ENCODE measurements around the gene GPRIN2. TPM values are rescaled to one million over a fixed set of nuclear protein-coding genes. Genes with fewer than 3 reads are reported as not detected.
"Not testable (repeated sequence)": the region's sequence is repeated elsewhere in the genome, so short reads cannot be mapped to it uniquely, and the experiment has no call there.

GPRIN2 gene
- total RNA-seq: not detected
- long read RNA-seq: 0 reads

DNA sequence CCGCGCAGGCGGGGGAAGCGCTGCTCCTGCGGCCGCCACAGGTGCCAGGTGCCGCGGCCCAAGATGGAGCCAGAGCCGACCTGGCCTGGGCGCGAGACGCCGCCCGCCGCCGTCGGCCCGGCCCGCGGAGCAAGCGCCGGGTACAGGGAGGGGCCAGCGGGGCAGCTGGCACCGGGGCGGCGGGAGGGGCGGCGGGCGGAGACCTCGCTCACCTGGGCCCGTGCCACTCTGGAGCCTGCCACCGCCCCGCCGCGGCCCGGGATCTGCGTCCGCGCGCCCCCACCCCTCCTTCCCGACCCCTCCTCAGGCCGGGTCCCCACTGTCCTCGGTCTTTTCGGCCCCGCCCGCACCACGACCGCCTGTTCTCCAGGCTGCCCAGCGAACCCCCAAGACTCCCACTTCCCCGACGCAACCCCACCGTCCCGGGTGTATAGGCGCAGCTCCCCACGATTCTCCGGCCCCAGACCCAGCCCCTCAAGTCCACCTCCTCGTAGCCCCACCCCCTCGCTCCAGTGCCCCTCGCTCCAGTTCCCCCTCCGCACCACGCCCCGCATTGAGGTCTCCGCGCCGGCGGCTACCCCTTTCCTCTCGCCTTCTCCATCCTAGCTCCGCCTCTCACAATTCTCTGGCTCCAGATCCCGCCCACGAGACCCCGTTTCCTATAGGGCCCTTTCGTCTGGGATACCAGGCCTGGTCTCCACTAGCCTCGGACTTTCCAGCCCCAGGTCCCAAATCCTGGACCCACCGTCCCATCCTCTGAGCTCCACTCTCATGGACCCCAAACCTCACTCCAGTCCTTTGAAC, at the start of gene GPRIN2:
Gene GPRIN2 (minus strand): TSS at position 144 of the 804 bp plus-strand sequence. CDS start 5,922 bp downstream, outside the sequence.
- H3K27me3 ChIP-seq (ENCODE audit: low read depth): peaks cover 96% of the 10 kb centered on the region
- peak; percentile 20 for DNase-seq

DNA sequence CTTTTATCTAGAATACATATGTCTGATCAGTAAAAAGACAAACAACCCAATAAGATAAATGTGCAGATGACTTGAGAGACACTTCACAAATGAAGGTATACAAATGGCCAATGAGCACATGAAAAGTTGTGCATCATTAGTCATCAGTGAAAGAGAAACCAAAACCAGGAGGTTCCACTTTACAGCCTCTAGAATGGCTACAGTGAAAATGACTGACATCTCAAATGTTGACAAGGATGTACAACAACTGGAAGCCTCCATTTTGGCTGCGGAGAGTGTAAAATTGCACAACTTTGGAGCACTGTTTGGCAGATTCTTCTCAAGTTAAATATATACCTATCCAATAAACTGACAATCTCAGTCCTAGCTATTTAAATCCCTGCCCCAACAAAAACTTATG, 44.1 kb upstream of the GPRIN2 start:
- H3K9me3 ChIP-seq (replicated peaks); intact Hi-C loops (cut with micrococcal nuclease); H3K27me3 ChIP-seq (ENCODE audit: low read depth); H3K36me3 ChIP-seq; DNase-seq; H3K4me3 ChIP-seq; H3K4me1 ChIP-seq; H3K27ac ChIP-seq (replicated peaks): not testable (repeated sequence)

More for the DNA sequence above, at the start of gene GPRIN2:
- intact Hi-C loops (cut with micrococcal nuclease): no loop called here
- H3K4me1 ChIP-seq: peaks cover 16% of the 10 kb centered on the region
- TF ChIP-seq, protein P1, sequence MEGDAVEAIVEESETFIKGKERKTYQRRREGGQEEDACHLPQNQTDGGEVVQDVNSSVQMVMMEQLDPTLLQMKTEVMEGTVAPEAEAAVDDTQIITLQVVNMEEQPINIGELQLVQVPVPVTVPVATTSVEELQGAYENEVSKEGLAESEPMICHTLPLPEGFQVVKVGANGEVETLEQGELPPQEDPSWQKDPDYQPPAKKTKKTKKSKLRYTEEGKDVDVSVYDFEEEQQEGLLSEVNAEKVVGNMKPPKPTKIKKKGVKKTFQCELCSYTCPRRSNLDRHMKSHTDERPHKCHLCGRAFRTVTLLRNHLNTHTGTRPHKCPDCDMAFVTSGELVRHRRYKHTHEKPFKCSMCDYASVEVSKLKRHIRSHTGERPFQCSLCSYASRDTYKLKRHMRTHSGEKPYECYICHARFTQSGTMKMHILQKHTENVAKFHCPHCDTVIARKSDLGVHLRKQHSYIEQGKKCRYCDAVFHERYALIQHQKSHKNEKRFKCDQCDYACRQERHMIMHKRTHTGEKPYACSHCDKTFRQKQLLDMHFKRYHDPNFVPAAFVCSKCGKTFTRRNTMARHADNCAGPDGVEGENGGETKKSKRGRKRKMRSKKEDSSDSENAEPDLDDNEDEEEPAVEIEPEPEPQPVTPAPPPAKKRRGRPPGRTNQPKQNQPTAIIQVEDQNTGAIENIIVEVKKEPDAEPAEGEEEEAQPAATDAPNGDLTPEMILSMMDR (IDR thresholded peaks at IDR 0.05; ENCODE audit: borderline replicate concordance): no peak
- H3K27ac ChIP-seq (replicated peaks): no peak within 1 kb of the TSS
- H3K36me3 ChIP-seq: no peaks in the 10 kb centered on the region
- H3K4me3 ChIP-seq: peak within 1 kb of the TSS; percentile 59
- H3K9me3 ChIP-seq (replicated peaks): no peaks in the 10 kb centered on the region

DNA sequence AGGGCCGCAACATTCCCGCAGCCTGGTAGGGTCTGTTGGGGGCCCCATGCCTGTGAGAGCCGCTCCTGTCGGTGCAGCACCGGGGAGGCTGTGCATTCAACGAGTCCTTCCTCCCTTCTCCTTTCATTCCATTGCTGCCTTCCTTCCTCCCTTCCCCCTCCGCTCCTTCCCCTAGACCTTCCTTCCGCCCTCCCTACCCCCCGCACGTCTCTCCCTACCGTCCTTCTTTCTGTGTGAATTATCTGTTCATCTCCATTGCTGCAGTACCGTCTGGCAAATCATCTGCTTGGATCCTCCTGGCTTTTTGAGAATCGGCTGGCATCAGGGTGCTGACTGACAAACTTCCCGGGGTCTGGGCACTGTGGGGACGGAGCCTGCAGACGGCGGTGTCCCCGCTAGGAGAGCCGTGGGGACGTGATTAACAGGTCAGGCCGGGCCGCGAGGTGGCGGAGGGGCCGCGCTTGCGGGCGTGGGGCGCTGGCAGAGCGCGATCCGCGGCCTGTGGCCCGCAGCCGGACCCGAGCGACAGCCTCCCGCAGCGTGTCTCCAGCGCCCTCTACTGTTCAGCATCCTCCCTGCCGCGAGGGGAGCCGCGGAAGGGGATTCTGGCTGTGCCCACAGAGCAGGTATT, 41.3 kb upstream of the GPRIN2 start:
- intact Hi-C loops (cut with micrococcal nuclease); H3K36me3 ChIP-seq; H3K4me1 ChIP-seq; H3K9me3 ChIP-seq (replicated peaks); H3K27me3 ChIP-seq (ENCODE audit: low read depth): not testable (repeated sequence)
- TF ChIP-seq, protein P1 (IDR thresholded peaks at IDR 0.05; ENCODE audit: borderline replicate concordance): peak; percentile 45
- Histone ChIP-seq H3K4me3 (peak overlapping the region; percentile 67), H3K27ac (replicated peaks) (peak overlapping the region; percentile 59)
- peak; percentile 22 for DNase-seq

DNA sequence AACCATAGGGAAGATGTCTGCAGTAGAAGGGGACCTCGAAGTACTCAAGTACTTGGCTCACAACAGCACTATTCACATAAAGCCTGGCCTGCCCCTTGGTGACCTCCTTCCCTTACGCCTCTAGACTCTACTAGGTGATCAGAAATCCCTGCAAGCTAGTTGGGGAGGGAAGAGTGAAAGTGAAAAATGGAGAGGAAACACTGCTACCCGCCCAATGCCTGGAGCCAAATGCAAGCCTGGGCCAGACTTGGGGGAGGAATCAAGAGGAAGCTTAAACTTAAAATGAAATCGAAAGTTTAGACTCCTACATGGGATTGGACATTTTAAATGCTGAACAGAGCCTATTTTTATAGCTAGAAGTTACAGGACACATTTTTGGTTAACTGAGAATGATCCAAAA, 40.1 kb upstream of the GPRIN2 start:
- peak overlapping the region; percentile 61 for H3K27ac ChIP-seq (replicated peaks)
- intact Hi-C loops (cut with micrococcal nuclease); H3K27me3 ChIP-seq (ENCODE audit: low read depth); H3K9me3 ChIP-seq (replicated peaks); H3K36me3 ChIP-seq; H3K4me1 ChIP-seq: not testable (repeated sequence)
- peak overlapping the region; percentile 40 for H3K4me3 ChIP-seq
- DNase-seq: peak; percentile 35

DNA sequence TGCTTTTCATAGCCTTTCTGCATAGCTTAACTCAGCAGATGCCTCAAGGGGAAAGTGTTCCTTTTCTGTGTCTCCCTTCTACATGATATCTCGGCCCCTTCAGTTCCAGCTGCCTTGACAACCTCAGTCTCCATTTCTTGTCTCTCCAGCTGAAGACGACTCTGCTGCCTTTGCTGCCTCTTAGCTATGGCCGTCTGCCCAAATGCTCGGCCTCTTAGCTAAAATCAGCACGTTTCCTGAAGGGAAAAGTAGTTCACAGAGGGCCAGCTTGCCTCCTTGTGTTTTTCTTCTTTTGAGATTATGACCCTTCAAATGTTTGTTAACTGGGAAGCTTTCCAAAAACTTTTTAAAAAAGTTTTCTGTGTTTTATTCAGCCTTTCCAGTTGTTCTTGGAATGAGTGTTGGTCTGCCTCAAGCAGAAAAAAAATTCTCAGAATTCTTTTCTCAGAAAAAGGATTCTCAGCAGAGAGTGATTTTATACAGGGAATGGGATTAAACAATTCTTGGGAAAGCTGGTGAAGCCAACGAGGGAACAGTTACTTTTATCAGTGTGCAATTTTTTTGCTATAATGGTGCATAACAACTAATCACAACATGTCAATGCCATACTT, 38.1 kb upstream of the GPRIN2 start:
- H3K27me3 ChIP-seq (ENCODE audit: low read depth); DNase-seq; intact Hi-C loops (cut with micrococcal nuclease); H3K4me1 ChIP-seq; H3K4me3 ChIP-seq; H3K27ac ChIP-seq (replicated peaks); H3K36me3 ChIP-seq; H3K9me3 ChIP-seq (replicated peaks): not testable (repeated sequence)

DNA sequence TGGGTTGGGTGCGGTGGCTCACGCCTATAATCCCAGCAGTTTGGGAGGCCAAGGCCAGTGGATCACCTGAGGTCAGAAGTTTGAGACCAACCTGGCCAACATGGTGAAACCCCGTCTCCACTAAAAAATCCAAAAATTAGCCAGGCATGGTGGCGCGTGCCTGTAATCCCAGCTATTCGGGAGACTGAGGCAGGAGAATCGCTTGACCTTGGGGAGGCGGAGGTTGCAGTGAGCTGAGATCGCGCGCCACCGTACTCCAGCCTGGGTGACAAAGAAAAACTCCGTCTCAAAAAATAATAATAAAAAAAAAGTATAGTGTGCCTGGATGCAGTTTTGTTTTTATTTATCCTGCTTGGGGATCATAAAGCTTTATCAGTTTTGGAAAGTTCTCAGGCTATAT, 36.8 kb upstream of the GPRIN2 start:
- DNase-seq; H3K4me1 ChIP-seq; H3K27ac ChIP-seq (replicated peaks); H3K4me3 ChIP-seq; H3K9me3 ChIP-seq (replicated peaks); intact Hi-C loops (cut with micrococcal nuclease); H3K36me3 ChIP-seq; H3K27me3 ChIP-seq (ENCODE audit: low read depth): not testable (repeated sequence)

DNA sequence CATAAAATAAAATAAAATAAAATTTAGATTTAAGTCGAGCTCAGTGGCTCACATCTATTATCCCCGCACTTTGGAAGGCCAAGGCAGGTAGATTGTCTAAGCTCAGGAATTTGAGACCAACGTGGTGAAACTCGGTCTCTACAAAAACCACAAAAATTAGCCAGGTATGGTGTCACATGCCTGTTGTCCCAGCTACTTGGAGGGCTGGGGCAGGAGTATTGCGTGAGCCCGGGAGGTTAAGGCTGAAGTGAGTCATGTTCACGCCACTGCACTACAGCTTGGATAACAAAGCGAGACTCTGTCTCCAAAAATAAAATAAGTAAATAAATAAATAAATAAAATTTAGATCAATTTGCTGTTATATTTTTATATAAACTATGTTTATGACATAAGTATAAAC, 34.6 kb upstream of the GPRIN2 start:
- H3K9me3 ChIP-seq (replicated peaks); H3K36me3 ChIP-seq; H3K27me3 ChIP-seq (ENCODE audit: low read depth); H3K4me1 ChIP-seq; H3K27ac ChIP-seq (replicated peaks); intact Hi-C loops (cut with micrococcal nuclease); DNase-seq; H3K4me3 ChIP-seq: not testable (repeated sequence)

DNA sequence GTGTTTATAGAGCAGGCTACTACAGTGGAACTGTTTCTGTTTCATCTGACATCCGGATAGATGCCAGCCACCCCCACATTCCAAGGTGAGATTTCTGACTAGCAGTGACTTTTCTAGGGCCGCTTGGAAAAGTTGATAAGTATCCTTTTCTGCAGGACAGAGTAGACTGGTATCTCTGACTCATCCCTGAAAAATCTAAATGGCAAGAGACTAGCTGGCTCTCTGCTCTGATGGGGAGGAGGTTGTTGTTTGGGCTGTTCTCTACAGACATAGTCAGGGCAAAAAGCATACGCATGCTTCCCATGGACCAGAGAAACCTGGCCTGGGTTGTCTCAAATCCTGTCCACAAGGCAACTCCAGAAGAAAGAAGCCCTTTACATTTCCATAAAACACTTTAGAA, 33.1 kb upstream of the GPRIN2 start:
- H3K4me1 ChIP-seq; H3K27ac ChIP-seq (replicated peaks); H3K4me3 ChIP-seq; DNase-seq; H3K27me3 ChIP-seq (ENCODE audit: low read depth); H3K9me3 ChIP-seq (replicated peaks); H3K36me3 ChIP-seq; intact Hi-C loops (cut with micrococcal nuclease): not testable (repeated sequence)

DNA sequence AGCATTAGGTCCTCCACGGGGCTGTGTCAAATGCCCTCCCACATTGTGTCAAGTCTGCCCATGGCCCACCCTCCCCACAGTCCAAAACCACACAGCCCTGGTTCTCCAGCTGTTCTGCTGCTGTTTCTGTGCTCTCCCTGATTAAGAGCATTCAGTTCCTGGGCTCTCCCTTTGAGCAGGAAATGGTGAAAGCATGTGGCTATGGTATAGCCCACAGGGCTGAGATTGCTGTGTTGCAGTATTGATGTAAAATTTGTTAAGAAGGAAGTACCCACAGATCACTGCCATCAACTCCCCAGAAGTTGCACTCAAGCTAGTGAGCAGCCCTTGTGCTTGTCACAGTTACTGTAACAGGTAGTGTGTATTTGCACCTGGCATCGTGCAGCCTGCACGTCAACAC, 31.8 kb upstream of the GPRIN2 start:
- H3K4me3 ChIP-seq; DNase-seq; intact Hi-C loops (cut with micrococcal nuclease); H3K27ac ChIP-seq (replicated peaks); H3K36me3 ChIP-seq; H3K9me3 ChIP-seq (replicated peaks); H3K27me3 ChIP-seq (ENCODE audit: low read depth); H3K4me1 ChIP-seq: not testable (repeated sequence)

DNA sequence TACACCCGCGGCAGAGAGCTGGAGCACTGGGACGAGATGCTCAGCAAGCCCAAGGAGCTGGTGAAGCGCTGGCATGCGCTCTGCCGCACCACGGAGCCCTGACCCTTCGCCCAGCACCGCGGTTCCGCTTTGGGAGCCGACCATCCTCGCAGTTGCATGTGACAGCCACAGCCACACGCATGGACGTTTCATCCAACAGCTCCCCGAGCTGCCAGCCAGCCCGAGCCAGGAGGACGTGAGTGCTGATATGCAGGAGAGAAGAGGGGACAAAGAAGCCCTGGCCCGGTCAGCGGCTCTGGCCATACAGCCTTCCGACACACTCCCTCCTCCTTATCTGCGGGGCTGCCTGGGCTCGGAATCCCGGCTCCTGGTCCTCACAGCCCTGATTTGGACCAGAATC, 31.1 kb upstream of the GPRIN2 start:
- H3K27me3 ChIP-seq (ENCODE audit: low read depth); H3K4me1 ChIP-seq; intact Hi-C loops (cut with micrococcal nuclease); H3K27ac ChIP-seq (replicated peaks); H3K36me3 ChIP-seq; H3K4me3 ChIP-seq; H3K9me3 ChIP-seq (replicated peaks); DNase-seq: not testable (repeated sequence)

DNA sequence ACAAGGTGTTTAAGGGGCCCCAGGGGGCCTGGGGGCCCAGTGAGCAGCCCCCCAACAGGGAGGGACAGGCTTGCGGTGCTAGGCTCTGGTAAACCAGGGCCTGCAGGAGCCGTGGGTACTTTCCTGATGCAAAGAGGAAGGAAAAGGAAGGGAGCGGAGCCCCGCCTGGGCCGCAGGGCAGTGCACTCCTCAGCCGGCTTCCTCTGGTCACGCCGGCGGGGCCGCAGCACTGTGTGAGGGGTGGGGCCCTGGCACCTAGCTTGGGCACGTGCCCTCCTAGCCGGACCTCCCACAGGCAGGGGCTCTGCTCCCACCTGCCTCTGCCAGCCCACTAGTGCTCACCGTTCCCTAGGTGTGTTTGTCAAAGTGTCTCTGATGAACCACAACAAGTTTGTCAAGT, 28.8 kb upstream of the GPRIN2 start:
- DNase-seq; H3K4me1 ChIP-seq; H3K36me3 ChIP-seq; intact Hi-C loops (cut with micrococcal nuclease); H3K4me3 ChIP-seq; H3K9me3 ChIP-seq (replicated peaks); H3K27ac ChIP-seq (replicated peaks); H3K27me3 ChIP-seq (ENCODE audit: low read depth): not testable (repeated sequence)

Measured in left ventricle myocardium inferior (tissue), 1 donor.